Chondrocyte (in vitro differentiated cells): Measurements from ENCODE around the gene COL16A1. TPM values are rescaled to one million over a fixed set of nuclear protein-coding genes. Genes with fewer than 3 reads are reported as not detected.
A peak's percentile ranks its signal among the peaks of the same experiment; 100 is the strongest.

Experiments used
- DNase-seq: peaks from one replicate; pipeline ENCODE4 v3.0.0; 2021; ENCODE audit warnings: mixed read lengths, low spot score
- H3K27ac Mint-ChIP-seq: one replicate; pipeline ENCODE4 v1.8.0; 2021; ENCODE audit warnings: mild to moderate bottlenecking, moderate library complexity, mixed read lengths; ENCODE audit not compliant: unreplicated experiment
- H3K27me3 Mint-ChIP-seq: 2 replicates; pipeline ENCODE4 v1.8.0; 2021; ENCODE audit warnings: low read depth, mixed read lengths
- H3K36me3 Mint-ChIP-seq: 2 replicates; pipeline ENCODE4 v1.8.0; 2021; ENCODE audit warnings: low read depth, mixed read lengths
- H3K4me1 Mint-ChIP-seq: 2 replicates; pipeline ENCODE4 v1.8.0; 2021; ENCODE audit warnings: low read depth, mild to moderate bottlenecking, mixed read lengths
- H3K4me3 Mint-ChIP-seq: one replicate; pipeline ENCODE4 v1.8.0; 2021; ENCODE audit warnings: mild to moderate bottlenecking, moderate library complexity, mixed read lengths; ENCODE audit not compliant: unreplicated experiment
- H3K9me3 Mint-ChIP-seq: 2 replicates; pipeline ENCODE4 v1.8.0; 2021; ENCODE audit warnings: low read depth, mixed read lengths
- CTCF ChIP-seq: fragments of 200-600 bp; sonication (generic); IDR thresholded peaks from 2 replicates; pipeline ENCODE4 v1.5.0; 2021; ENCODE audit warnings: antibody characterized with exemption, mild to moderate bottlenecking, moderate library complexity
- total RNA-seq: library from RNA; stranded (reverse); gene quantifications from 3 replicates; pipeline ENCODE4 v1.2.1, GENCODE V29; 2021

Gene COL16A1
- total RNA-seq, 1 donor from 2014 or later, result 230 TPM

- Mint-ChIP-seq H3K27ac (no peak overlapping the region), H3K4me3 (no peak overlapping the region), H3K9me3 (no peaks in the 10 kb centered on the region), H3K4me1 (peaks cover 56% of the 10 kb centered on the region), H3K36me3 (peaks cover 33% of the 10 kb centered on the region), H3K27me3 (no peaks in the 10 kb centered on the region)
- TF ChIP-seq CTCF, result no peak
- no peak for DNase-seq
Observed at GRCh38 chr1:31695327-31695726, 8.5 kb downstream of the COL16A1 start.

GRCh38 chr1:31694964-31695313 lies 8.9 kb downstream of the COL16A1 start:
- TF ChIP-seq CTCF, result no peak
- Mint-ChIP-seq H3K4me1 (peaks cover 56% of the 10 kb centered on the region), H3K9me3 (no peaks in the 10 kb centered on the region), H3K4me3 (no peak overlapping the region), H3K27ac (no peak overlapping the region), H3K36me3 (peaks cover 34% of the 10 kb centered on the region), H3K27me3 (no peaks in the 10 kb centered on the region)
- no peak for DNase-seq

- no peak overlapping the region for H3K4me3 Mint-ChIP-seq
- no peaks in the 10 kb centered on the region for H3K27me3 Mint-ChIP-seq
- no peak for TF ChIP-seq CTCF
- H3K4me1 Mint-ChIP-seq, result peaks cover 56% of the 10 kb centered on the region
- no peaks in the 10 kb centered on the region for H3K9me3 Mint-ChIP-seq
- no peak for DNase-seq
- H3K36me3 Mint-ChIP-seq, result peaks cover 31% of the 10 kb centered on the region
- H3K27ac Mint-ChIP-seq, result no peak overlapping the region
Observed at GRCh38 chr1:31694069-31694963, 9.5 kb downstream of the COL16A1 start.

- DNase-seq, result no peak
- Mint-ChIP-seq H3K27me3 (no peaks in the 10 kb centered on the region), H3K27ac (peak overlapping the region; percentile 12), H3K4me3 (no peak overlapping the region), H3K36me3 (peaks cover 29% of the 10 kb centered on the region), H3K4me1 (peaks cover 62% of the 10 kb centered on the region), H3K9me3 (no peaks in the 10 kb centered on the region)
- TF ChIP-seq CTCF, result no peak
Observed at GRCh38 chr1:31693231-31693630, 10.6 kb downstream of the COL16A1 start.

GRCh38 chr1:31691951-31692350 lies 11.9 kb downstream of the COL16A1 start:
- TF ChIP-seq CTCF, result peak; percentile 30
- Mint-ChIP-seq H3K4me1 (peaks cover 59% of the 10 kb centered on the region), H3K27ac (peak overlapping the region; percentile 45), H3K4me3 (no peak overlapping the region), H3K9me3 (no peaks in the 10 kb centered on the region), H3K36me3 (peaks cover 25% of the 10 kb centered on the region), H3K27me3 (no peaks in the 10 kb centered on the region)
- DNase-seq, result no peak
